Adrenal gland (tissue), 12 donors: ENCODE data around the gene ZP2. TPM values are rescaled to one million over a fixed set of nuclear protein-coding genes. Genes with fewer than 3 reads are reported as not detected.

ENCODE experiments used
- DNase-seq, 7 donors: peaks; one replicate each; pipeline ENCODE4 v3.0.0-alpha.2; 2019 to 2020
- H3K27ac ChIP-seq, 5 donors: fragments of 200-600 bp; sonication (generic) in 4 of 5; 1 replicate in 3 of 5; 2 replicates in 2 of 5; pipeline versions ENCODE4 v1.5.1 to v1.8.0; 2016 to 2020; ENCODE audit warnings: mild to moderate bottlenecking in 1 of 5
- H3K27me3 ChIP-seq: fragments of 200-600 bp; 2 replicates; pipeline ENCODE4 v1.8.0; 2021
- H3K36me3 ChIP-seq, 2 donors: fragments of 200-600 bp; replicated peaks in 1 of 2; 1 replicate in 1 of 2; 2 replicates in 1 of 2; pipeline versions ENCODE4 v1.5.1 to v1.8.0; 2018 to 2022
- H3K4me1 ChIP-seq, 2 donors: fragments of 200-600 bp; replicated peaks in 1 of 2; 1 replicate in 1 of 2; 2 replicates in 1 of 2; pipeline versions ENCODE4 v1.5.1 to v1.8.0; 2018 to 2021
- H3K4me3 ChIP-seq, 4 donors: fragments of 200-600 bp; sonication (generic) in 3 of 4; one replicate each; pipeline ENCODE4 v1.5.1; 2016 to 2018
- H3K9me3 ChIP-seq, 3 donors: fragments of 200-600 bp; sonication (generic) in 1 of 3; replicated peaks in 1 of 3; 1 replicate in 2 of 3; 2 replicates in 1 of 3; pipeline versions ENCODE4 v1.5.1 to v1.8.0; 2016 to 2021
- CTCF ChIP-seq, 6 experiments: fragments of 450-650 bp in 4 of 6; fragments of 200-600 bp in 2 of 6; sonication (generic) in 1 of 6; IDR thresholded peaks; 1 replicate in 5 of 6; 2 replicates in 1 of 6; pipeline versions ENCODE4 v1.5.1 to v1.8.0; 2016 to 2021; ENCODE audit warnings: antibody characterized with exemption in 6 of 6, mild to moderate bottlenecking in 2 of 6, moderate library complexity in 1 of 6
- POLR2A ChIP-seq, 2 donors: fragments of 450-650 bp; IDR thresholded peaks; one replicate each; pipeline ENCODE4 v1.6.1; 2017; ENCODE audit warnings: antibody characterized with exemption in 2 of 2, mild to moderate bottlenecking in 2 of 2, moderate library complexity in 1 of 2
- WGBS, 4 donors: extraction: QIAGEN DNeasy Blood & Tissue Kit in 2 of 4; methylation state at CpG; one replicate each; pipeline versions ENCODE4 v1.1.5 to v1.1.7; 2013 to 2017; 5-methylcytosine and 5-hydroxymethylcytosine counted together
- intact Hi-C, 2 donors: fragments of 100-400 bp; cut with DNase I; formaldehyde crosslinking; loops; one replicate each; pipeline versions ENCODE4 v1.14.1 to v1.15.0; 2022 to 2023
- polyA plus RNA-seq, 3 donors: library from polyadenylated mRNA; stranded (reverse); fragments of 200-250 nt in 2 of 3; fragments of 350-450 nt in 1 of 3; fragmentation: Illumina TruSeq in 1 of 3; extraction: RNeasy Lipid Tissue Mini Kit (QIAGEN cat#74804) in 1 of 3; gene quantifications; one replicate each; pipeline ENCODE4 v1.2.3, GENCODE V29; 2013 to 2014
- total RNA-seq, 9 donors: library from RNA; depleted of rRNA in 4 of 9; stranded (reverse); fragments of >200 nt in 4 of 9; fragments of 120-200 nt in 1 of 9; fragmentation: NEBNext Ultra II Directional in 1 of 9; extraction: Animal tissue kit (Norgen Biotek cat#: 25700) in 1 of 9; gene quantifications; one replicate each; pipeline versions ENCODE4 v1.1.0 to v1.2.4, GENCODE V29; 2013 to 2023
- donor health status: healthy with polysubstance abuse.
- donor health status: Bipolar disorder and iron deficiency.
- donor health status: DM: yes; HTN: yes; CAD: no.
- donor health status: DM: no; HTN: no; CAD: no.
- donor health status: DM: no; HTN: no; CAD: no.
- donor health status: DM: yes; HTN: yes; CAD: no.

Gene ZP2
- total and polyA plus RNA-seq, 12 donors, result not detected

- H3K27ac ChIP-seq, result no peak overlapping the region
- H3K4me1 ChIP-seq, result no peaks in the 10 kb centered on the region
- no peaks in the 10 kb centered on the region for H3K36me3 ChIP-seq
- DNase-seq, result no peak
- H3K9me3 ChIP-seq, result no peaks in the 10 kb centered on the region
- intact Hi-C loops, result no loop called here
- no peak overlapping the region for H3K4me3 ChIP-seq
- 68 to 75% (median 71%) methylated on average over 4 of the region's 4 CpGs for WGBS, 4 donors
- TF ChIP-seq CTCF (IDR thresholded peaks at IDR 0.05), result no peak
- TF ChIP-seq POLR2A (IDR thresholded peaks at IDR 0.05), result no peak
- H3K27me3 ChIP-seq, result no peaks in the 10 kb centered on the region
Observed at GRCh38 chr16:21239646-21240045, 28.3 kb upstream of the ZP2 start.

GRCh38 chr16:21236831-21237230 lies 25.5 kb upstream of the ZP2 start:
- no peaks in the 10 kb centered on the region for H3K27me3 ChIP-seq
- no peaks in the 10 kb centered on the region for H3K9me3 ChIP-seq
- H3K4me1 ChIP-seq, result no peaks in the 10 kb centered on the region
- intact Hi-C loops, result no loop called here
- WGBS, 4 donors, result 73 to 85% (median 75%) methylated on average over 5 of the region's 5 CpGs
- H3K27ac ChIP-seq, result no peak overlapping the region
- H3K4me3 ChIP-seq, result no peak overlapping the region
- H3K36me3 ChIP-seq, result no peaks in the 10 kb centered on the region
- TF ChIP-seq POLR2A (IDR thresholded peaks at IDR 0.05), result no peak
- no peak for TF ChIP-seq CTCF (IDR thresholded peaks at IDR 0.05)
- DNase-seq, result no peak

GRCh38 chr16:21235199-21235585 lies 23.8 kb upstream of the ZP2 start:
- Histone ChIP-seq H3K4me1 (no peaks in the 10 kb centered on the region), H3K36me3 (no peaks in the 10 kb centered on the region), H3K9me3 (no peaks in the 10 kb centered on the region), H3K4me3 (no peak overlapping the region), H3K27me3 (no peaks in the 10 kb centered on the region), H3K27ac (no peak overlapping the region)
- intact Hi-C loops, result no loop called here
- DNase-seq, result no peak
- TF ChIP-seq CTCF (IDR thresholded peaks at IDR 0.05) (no peak), POLR2A (IDR thresholded peaks at IDR 0.05) (no peak)
- WGBS, 4 donors, result 61 to 76% (median 72%) methylated on average over 3 of the region's 3 CpGs

GRCh38 chr16:21233521-21234150 lies 22.3 kb upstream of the ZP2 start, which contains the start of gene ANKS4B:
ANKS4B (plus strand) TSS chr16:21233699; CDS start chr16:21233738, 39 bp downstream.
- Histone ChIP-seq H3K36me3 (no peaks in the 10 kb centered on the region), H3K27me3 (no peaks in the 10 kb centered on the region), H3K4me3 (no peak within 1 kb of the TSS), H3K4me1 (no peaks in the 10 kb centered on the region), H3K9me3 (no peaks in the 10 kb centered on the region), H3K27ac (no peak within 1 kb of the TSS)
- TF ChIP-seq POLR2A (IDR thresholded peaks at IDR 0.05) (no peak), CTCF (IDR thresholded peaks at IDR 0.05) (no peak)
- 77 to 83% (median 78%) methylated on average over 11 of the region's 11 CpGs for WGBS, 4 donors
- intact Hi-C loops, result no loop called here
- DNase-seq, result no peak
